ENCODE results near the gene PDPK1. TPM values are rescaled to one million over a fixed set of nuclear protein-coding genes. Genes with fewer than 3 reads are reported as not detected.
A peak's percentile ranks its signal among the peaks of the same experiment; 100 is the strongest.
"Not testable (repeated sequence)": the region's sequence is repeated elsewhere in the genome, so short reads cannot be mapped to it uniquely, and the experiment has no call there.

Gene PDPK1
- polyA plus RNA-seq, 1 experiment: 25.0 TPM

DNA sequence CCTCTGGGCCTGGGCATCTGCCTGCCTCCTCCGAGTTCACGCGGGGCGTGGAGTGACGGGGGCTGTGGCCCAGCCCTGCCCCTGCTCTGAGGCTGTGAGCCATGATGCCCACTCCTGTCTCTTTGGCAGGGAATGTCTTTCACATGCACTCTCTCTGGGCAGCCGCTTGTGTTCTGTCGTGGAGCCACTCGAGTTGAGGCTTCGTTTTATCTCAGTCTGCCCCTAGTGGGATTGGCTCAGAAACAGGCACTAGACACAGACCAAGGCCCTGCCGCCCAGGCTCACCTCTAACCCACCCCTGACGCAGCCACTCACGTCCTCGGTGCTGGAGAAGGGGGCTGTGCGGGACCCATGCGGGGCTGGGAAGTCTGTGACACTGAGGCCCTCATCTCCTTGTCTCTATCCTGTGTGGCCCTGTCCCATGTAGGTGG is 77.0 kb downstream of the PDPK1 start:
- Histone ChIP-seq H3K27me3 (ENCODE audit: control insufficient read depth, insufficient read depth, low read length) (no peaks in the 10 kb centered on the region), H3K36me3 (ENCODE audit: control insufficient read depth, insufficient read depth, low read length) (peaks cover 14% of the 10 kb centered on the region), H3K4me3 (ENCODE audit: low read depth, low read length) (no peak overlapping the region)
- POLR2A ChIA-PET: no interaction called here
- DNase-seq (ENCODE audit: low read depth): no peak
- TF ChIP-seq, protein P1, sequence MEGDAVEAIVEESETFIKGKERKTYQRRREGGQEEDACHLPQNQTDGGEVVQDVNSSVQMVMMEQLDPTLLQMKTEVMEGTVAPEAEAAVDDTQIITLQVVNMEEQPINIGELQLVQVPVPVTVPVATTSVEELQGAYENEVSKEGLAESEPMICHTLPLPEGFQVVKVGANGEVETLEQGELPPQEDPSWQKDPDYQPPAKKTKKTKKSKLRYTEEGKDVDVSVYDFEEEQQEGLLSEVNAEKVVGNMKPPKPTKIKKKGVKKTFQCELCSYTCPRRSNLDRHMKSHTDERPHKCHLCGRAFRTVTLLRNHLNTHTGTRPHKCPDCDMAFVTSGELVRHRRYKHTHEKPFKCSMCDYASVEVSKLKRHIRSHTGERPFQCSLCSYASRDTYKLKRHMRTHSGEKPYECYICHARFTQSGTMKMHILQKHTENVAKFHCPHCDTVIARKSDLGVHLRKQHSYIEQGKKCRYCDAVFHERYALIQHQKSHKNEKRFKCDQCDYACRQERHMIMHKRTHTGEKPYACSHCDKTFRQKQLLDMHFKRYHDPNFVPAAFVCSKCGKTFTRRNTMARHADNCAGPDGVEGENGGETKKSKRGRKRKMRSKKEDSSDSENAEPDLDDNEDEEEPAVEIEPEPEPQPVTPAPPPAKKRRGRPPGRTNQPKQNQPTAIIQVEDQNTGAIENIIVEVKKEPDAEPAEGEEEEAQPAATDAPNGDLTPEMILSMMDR (IDR thresholded peaks at IDR 0.05; ENCODE audit: insufficient read depth, low read depth, low read length): no peak
- CTCF ChIA-PET: no interaction called here

DNA sequence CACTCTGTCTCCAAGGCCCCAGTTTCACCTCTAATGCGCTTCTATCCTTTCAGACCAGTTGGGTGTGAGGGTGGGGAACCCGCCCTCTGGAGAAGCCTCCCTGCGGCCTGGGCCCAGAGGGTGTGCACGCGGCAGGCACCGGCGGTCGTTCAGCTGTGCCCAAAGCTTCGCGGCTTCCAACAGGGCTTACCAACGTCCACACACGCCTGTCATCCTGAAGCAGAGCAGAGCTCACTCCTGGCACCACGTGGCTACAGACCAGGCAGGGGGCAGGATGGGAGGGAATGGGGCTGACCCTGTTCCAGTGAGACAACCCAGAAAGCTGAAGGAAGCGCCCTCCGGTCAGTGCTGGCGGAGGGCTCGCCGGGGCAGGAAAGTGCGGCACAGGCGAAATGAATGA is 81.1 kb downstream of the PDPK1 start:
- POLR2A ChIA-PET: not testable (repeated sequence)

DNA sequence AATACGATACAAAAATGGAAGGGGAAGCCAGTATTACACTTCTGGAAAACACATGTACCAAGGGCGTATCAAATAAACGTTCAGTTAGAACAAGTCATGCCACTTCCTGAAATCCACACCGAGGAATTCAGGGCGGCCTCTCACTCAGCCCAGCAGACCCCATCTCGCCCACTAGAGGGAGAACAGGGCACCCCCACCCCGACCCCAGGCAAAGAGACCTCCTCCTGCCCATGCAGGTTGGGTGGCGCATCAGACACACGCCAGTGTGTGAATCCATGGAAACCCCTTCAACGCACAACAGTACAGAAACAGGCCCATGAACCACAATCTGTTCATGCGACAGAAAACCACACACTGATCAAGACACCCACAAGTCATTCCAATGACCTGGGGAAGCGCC is 81.8 kb downstream of the PDPK1 start:
- CTCF ChIA-PET; POLR2A ChIA-PET; DNase-seq (ENCODE audit: low read depth); H3K27me3 ChIP-seq (ENCODE audit: control insufficient read depth, insufficient read depth, low read length); H3K36me3 ChIP-seq (ENCODE audit: control insufficient read depth, insufficient read depth, low read length); H3K4me3 ChIP-seq (ENCODE audit: low read depth, low read length): not testable (repeated sequence)

More for the DNA sequence above, 81.1 kb downstream of the PDPK1 start:
- H3K4me3 ChIP-seq (ENCODE audit: low read depth, low read length); CTCF ChIA-PET; DNase-seq (ENCODE audit: low read depth); H3K36me3 ChIP-seq (ENCODE audit: control insufficient read depth, insufficient read depth, low read length); H3K27me3 ChIP-seq (ENCODE audit: control insufficient read depth, insufficient read depth, low read length): not testable (repeated sequence)

DNA sequence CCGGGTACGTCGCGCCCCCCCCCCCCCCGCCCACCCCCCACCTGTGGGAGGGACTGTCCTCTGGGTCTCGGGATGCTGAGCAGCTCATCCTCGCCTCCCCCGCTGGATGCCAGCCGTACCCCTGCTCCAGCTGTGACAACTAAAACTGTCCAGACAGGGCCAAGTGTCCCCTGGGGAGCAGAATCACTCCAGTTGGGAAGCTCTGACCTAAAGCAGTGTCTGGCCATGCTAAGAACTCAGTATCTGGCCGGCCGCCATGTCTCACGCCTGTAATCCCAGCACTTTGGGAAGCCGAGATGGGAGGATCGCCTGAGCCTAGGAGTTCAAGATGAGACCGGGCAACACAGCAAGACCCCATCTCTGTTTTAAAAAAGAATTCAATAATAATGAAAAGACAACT is 83.0 kb downstream of the PDPK1 start:
- DNase-seq (ENCODE audit: low read depth); CTCF ChIA-PET; H3K4me3 ChIP-seq (ENCODE audit: low read depth, low read length); POLR2A ChIA-PET; H3K36me3 ChIP-seq (ENCODE audit: control insufficient read depth, insufficient read depth, low read length); H3K27me3 ChIP-seq (ENCODE audit: control insufficient read depth, insufficient read depth, low read length): not testable (repeated sequence)

DNA sequence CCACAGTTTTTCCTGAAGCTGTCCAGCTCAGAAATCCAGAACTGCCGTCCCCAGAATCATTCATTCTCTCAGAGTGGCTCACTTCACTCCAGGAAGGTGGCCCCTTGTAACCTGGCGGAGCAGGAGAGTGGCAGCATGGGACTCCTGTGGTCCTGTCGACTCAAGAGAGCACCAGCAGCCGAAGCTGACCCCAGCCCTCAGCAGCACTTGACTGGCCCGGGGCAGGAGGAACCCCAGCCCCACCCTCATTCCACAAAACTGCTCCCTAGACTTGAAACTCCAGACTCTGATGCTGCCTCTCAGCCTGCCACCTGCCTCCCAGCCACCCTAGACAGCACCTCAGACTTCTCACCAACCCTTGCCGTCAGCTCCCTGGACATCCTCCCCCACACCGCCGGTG is 83.6 kb downstream of the PDPK1 start:
- POLR2A ChIA-PET: not testable (repeated sequence)

DNA sequence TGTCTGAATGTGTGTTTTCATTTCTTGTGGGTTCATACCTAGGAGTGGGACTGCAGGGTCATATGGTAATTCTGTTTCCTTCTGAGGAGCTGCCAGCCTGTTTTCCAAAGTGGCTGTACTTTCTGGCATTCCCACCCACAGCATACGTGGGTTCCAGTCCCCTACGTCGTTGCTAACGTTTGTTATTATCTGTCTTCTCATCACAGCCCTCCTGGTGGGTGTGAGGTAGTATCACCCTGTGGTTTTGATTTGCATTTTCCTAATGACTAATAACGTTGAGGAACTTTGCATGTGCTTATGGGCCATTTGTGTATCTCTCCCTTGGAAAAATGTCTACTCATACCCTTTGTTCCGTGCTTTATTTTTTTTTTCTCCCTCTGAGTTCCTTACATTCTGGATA is 89.3 kb downstream of the PDPK1 start:
- CTCF ChIA-PET; H3K36me3 ChIP-seq (ENCODE audit: control insufficient read depth, insufficient read depth, low read length); H3K4me3 ChIP-seq (ENCODE audit: low read depth, low read length); H3K27me3 ChIP-seq (ENCODE audit: control insufficient read depth, insufficient read depth, low read length); POLR2A ChIA-PET; DNase-seq (ENCODE audit: low read depth): not testable (repeated sequence)

More for the DNA sequence above, 83.6 kb downstream of the PDPK1 start:
- H3K4me3 ChIP-seq (ENCODE audit: low read depth, low read length); CTCF ChIA-PET; DNase-seq (ENCODE audit: low read depth); H3K36me3 ChIP-seq (ENCODE audit: control insufficient read depth, insufficient read depth, low read length); H3K27me3 ChIP-seq (ENCODE audit: control insufficient read depth, insufficient read depth, low read length): not testable (repeated sequence)

DNA sequence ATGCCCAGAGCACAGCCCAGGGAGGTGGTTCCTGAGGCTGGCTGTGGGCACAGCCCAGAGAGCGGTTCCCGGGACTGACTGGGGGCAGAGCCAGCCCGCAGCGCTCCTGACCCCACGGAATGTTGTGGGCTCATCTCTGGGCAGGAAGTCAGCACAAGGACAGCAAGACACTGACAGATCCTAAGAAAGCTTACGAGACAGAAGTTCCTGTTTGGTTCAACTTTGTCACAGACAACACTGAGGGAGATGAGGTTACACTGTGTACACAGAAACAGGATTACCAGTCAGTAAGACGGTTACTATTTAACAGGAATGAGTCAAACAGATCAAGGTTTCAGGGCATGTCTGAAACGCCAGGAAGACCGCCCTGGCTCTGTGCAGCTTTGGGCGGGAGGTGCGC is 93.4 kb downstream of the PDPK1 start:
- CTCF ChIA-PET: not testable (repeated sequence)

DNA sequence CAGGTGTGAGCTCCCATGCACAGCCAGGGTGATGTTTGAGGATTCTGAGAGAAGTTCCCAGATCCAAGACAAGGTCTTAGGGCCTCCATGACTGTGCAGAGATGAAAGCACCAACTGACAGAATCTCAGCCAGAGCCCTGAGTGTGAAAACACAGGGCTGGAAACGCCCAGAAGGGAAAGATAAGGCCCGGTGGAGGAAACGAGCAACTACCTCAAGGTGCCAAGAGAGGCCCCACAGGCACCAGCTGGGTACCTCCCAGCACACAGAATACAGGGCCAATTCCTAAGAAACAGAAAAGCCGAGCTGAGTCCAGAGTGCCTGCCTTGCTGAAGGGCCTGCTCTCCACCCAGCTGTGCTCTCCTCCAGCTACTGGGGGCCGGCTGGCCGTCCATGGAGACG is 94.5 kb downstream of the PDPK1 start:
- DNase-seq (ENCODE audit: low read depth); POLR2A ChIA-PET; H3K27me3 ChIP-seq (ENCODE audit: control insufficient read depth, insufficient read depth, low read length); CTCF ChIA-PET; H3K36me3 ChIP-seq (ENCODE audit: control insufficient read depth, insufficient read depth, low read length); H3K4me3 ChIP-seq (ENCODE audit: low read depth, low read length): not testable (repeated sequence)

More for the DNA sequence above, 93.4 kb downstream of the PDPK1 start:
- POLR2A ChIA-PET; H3K36me3 ChIP-seq (ENCODE audit: control insufficient read depth, insufficient read depth, low read length); H3K27me3 ChIP-seq (ENCODE audit: control insufficient read depth, insufficient read depth, low read length); H3K4me3 ChIP-seq (ENCODE audit: low read depth, low read length); DNase-seq (ENCODE audit: low read depth): not testable (repeated sequence)

DNA sequence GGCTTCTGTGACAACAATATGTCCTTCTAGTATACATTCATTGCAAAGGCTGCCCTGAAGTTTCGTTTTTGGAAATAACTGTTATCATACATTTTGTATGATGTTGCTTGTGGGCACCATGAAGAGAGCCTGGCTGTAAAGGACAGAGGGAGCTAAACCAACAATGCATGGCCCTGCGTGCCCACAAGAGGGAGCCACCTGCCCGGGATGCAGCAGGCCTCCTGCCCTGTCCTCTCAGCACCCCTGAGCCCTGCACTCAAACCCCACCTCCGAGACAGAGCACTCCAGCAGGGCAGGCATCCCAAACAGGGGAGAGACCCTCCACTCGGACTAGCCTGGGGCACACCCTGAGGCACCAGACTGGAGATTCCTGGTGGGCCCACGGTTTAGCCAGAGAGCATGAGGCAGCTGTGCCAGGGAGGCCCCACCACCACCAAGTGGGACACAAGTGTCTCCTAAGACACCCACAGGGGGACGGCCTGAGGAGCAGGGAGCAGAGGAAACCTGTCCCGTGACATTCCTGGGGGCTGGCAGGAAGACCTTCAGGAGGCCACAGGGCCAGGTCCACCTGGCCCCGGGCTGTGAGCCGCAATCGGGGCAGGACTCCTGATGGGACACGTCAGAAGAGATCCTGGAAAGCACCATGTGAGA is 101.4 kb downstream of the PDPK1 start:
- TF ChIP-seq, protein P1 (IDR thresholded peaks at IDR 0.05; ENCODE audit: insufficient read depth, low read depth, low read length): peak; percentile 24; the same call in 1 of the 2 replicates
- DNase-seq (ENCODE audit: low read depth); CTCF ChIA-PET; H3K4me3 ChIP-seq (ENCODE audit: low read depth, low read length); H3K27me3 ChIP-seq (ENCODE audit: control insufficient read depth, insufficient read depth, low read length); POLR2A ChIA-PET; H3K36me3 ChIP-seq (ENCODE audit: control insufficient read depth, insufficient read depth, low read length): not testable (repeated sequence)

DNA sequence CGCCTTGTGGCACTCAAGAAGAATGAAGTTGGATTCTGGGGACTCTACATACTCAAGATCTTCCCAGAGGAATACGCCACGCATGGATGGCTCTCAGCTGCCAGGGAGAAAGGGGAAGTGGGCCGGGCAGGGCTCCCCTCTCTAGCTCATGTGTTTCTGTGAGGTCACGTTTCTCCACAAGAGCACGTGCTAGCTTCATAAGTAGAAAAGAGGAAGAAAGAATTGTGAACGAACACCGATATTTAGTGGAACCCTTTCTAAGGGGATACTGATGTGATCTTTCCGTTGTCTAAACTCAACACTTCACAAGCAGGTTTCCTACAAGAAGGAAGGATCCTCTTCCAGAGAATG is 101.9 kb downstream of the PDPK1 start:
- H3K4me3 ChIP-seq (ENCODE audit: low read depth, low read length); POLR2A ChIA-PET; H3K27me3 ChIP-seq (ENCODE audit: control insufficient read depth, insufficient read depth, low read length); H3K36me3 ChIP-seq (ENCODE audit: control insufficient read depth, insufficient read depth, low read length); CTCF ChIA-PET; DNase-seq (ENCODE audit: low read depth): not testable (repeated sequence)

DNA sequence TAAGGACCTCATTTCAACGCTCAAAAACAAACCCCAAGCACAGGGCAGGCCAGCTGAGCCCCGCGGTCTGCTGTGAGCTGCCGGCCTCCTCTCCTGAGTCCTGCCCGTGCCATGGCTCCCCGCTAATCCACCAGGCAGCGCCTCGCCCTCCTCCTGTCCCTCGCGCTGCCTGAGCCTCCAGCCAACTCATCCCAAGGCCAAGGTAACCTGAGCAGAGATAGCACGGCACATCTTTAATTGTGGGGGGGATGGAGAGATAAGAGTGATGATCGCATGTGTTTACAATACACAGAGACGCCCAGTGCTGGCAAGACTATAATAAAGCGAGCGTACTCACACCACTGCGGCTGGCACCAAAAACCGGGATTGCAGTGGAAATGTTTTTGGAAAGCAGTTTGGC is 104.7 kb downstream of the PDPK1 start:
- DNase-seq (ENCODE audit: low read depth); H3K36me3 ChIP-seq (ENCODE audit: control insufficient read depth, insufficient read depth, low read length); CTCF ChIA-PET; H3K27me3 ChIP-seq (ENCODE audit: control insufficient read depth, insufficient read depth, low read length); H3K4me3 ChIP-seq (ENCODE audit: low read depth, low read length); POLR2A ChIA-PET: not testable (repeated sequence)
